HPDE6-E6E7 (cell line): ENCODE measurements around the gene RERG.
"Not testable (repeated sequence)": the region's sequence is repeated elsewhere in the genome, so short reads cannot be mapped to it uniquely, and the experiment has no call there.

Experiments used
- DNase-seq: peaks from one replicate; pipeline ENCODE4 v3.0.0; 2011; ENCODE audit warnings: missing footprints; ENCODE audit errors: extremely low spot score

The RERG gene

DNA sequence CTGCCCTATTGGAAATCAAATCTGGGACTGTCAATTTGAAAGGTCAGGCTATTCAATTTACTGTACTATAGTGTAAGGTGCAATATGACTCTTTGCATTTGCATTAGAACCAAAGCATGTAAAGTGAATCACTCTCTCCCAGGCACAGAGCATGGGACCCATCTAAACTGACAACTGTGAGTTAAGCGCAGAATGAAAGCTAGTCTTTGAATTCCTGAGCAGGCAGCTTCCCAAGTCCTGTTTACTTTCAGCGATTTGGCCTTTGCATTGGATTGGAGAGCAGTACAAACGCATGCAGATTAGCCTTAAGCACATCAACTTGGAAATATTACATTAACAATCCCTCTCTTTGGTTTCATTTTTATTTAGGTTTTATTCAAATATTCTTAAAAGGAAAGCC, 74.6 kb downstream of the RERG start:
- no peak for DNase-seq

DNA sequence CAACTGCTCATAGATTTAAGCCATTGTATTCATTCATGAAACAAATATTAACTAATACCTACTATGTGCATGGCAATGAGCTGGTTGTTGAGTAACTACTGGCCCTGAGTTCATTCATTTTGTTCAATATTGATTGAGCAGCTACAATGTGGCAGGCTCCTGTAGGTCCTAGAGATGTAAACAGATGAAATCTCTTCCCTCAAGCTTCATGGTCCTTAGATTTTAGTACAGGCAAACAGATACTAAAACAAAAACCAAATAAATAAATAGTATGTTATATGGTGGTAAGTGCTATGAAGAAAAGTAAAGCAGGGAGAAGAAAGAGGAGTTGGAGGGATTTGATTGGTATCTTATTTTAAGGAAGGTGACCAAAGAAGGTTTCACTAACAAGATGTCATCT, 77.8 kb downstream of the RERG start:
- no peak for DNase-seq

DNA sequence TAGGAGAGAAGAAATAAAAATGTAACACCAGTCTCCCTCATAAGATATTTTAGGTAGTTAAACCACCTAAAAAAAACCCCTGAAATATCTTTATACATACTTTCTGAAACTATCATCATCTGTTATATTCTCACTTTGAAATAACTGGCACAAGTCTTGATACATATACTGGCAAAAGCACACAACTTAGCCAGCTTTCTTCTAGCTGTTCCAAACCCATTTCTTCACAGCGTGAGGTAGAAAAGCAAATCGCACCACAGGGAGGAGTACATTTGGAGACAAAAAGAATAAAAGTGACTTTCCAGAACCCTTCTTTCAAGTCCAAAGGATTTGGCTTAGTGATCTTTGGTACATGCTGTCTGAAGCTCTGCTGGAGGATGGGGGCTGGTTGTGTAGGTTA, 78.5 kb downstream of the RERG start:
- no peak for DNase-seq

DNA sequence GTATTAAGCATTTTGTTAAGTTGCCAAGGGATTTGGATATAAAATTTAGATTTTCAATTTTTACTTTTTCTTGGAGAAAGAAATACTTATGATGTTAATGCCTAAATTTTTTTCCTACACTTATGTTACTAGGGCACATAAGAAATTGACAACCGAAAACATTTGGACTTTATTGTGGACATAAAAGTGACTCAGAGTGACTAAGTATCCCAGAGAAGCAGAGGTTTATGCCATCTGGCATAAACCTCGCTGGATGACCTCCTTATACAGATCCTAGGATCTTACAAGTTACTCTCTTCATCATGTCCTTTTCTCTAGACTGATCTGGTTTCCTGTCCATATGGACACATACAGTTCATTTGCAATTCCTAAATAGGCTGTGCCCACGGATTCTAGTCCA, 89.8 kb downstream of the RERG start:
- peak; percentile 15 for DNase-seq

DNA sequence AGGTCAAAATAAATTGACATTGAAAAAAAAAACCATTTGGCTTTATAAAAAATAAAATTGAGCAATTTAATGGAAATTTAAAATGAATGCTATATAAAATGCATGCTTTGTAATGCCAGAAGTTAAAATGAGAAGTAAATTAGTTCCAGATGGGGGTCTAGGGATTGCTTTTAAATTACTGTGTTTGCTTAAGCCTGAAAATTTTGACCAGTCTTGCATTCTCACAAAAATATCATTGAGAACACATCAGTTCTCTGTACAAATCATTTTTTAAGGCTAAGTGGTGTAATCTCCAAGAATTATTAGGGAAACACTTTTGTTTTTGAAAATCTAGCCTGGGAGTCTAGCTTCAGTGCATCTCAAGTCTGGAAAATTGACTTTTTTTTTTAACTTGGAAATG, 90.7 kb downstream of the RERG start:
- DNase-seq = no peak

DNA sequence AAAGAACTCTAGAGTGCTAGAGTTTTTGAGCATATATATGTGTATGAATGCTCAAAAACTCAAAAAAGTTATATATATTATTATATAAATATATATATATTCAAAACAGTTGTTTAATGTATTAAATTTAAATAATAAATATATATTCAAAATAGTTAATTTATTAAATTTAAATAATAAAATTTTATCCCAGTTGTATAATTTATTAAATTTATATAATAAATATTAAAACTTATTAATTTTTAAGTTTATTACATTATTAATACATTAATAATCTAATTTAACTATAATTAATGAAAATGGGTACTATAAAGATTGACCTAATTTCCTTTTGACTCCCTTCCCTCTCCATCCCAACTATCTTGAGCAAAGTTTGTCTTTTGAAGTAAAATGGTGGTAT, 97.8 kb downstream of the RERG start:
- DNase-seq = no peak

DNA sequence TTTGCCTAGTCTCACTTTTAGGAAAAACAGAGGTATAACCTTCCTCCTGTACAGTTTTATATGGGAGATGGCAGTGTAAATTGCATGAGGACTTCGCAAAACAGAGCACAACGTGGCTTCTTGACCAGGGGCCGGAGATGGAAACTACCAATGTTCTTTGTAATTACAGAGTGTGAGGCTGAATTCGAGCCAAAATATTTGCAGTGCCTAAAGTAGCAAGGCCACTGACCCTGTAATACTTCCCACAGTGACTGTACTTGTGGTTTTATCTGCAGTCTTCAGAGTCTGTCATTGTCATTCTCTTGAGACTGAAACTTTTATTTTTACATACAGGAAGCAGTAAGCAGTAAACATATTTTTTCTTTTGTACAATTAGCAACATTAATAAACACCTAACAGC, 98.9 kb downstream of the RERG start:
- no peak for DNase-seq

DNA sequence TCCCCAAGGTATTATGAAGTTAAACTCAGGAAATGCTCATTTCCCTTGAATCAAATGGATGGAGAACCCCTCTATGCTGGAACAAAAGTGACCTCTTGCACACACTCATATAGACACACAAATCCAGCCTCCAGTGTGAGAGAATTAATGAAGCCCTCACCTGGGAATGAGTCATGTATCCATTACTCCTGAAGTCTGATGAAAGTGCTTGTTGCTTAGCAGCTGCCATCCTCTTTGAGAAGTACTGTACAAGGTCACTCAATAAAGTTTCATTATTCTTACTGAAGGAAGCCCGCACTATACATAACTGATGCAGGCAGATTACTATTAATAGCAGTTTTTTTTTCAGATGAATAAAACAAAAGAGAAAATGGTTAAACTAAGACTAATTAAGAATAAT, 102.3 kb downstream of the RERG start:
- DNase-seq = no peak

DNA sequence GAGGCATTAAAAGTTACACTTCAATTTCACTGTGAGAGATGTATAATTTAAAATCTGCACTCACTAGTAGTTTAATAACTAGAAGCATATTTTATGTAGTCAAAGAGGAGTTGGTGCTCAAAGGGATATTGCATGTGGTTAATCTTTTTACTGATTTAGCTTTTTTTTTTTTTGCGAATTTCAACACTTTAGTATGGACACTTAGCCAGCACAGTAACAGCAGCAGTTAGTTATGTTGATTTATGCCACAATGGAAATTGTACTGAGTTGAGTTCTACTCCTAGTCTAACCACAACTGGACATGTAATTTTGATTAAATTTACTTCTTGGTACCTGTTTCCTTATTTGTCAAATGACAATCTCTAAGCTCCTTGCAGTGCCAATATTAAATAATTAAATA, 104.2 kb downstream of the RERG start:
- no peak for DNase-seq

DNA sequence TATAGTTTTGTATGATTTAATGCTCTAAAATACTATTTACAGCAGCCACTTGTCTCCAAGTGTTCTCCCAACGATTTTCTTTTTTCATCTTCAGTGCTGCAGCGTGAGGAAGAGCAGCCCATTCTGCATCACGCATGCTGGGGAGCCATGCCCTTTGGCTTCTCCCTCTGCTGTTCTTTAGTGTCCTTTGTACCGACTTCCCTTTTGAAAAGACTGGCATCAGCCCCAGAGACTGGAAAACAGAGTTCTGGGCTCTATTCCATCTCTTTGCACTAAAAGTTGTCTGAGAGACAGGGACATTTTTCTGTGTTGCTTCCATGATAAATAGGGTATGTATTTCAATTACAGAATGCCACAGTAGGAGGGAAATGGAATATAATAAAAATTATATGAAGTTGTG, 105.1 kb downstream of the RERG start:
- no peak for DNase-seq

DNA sequence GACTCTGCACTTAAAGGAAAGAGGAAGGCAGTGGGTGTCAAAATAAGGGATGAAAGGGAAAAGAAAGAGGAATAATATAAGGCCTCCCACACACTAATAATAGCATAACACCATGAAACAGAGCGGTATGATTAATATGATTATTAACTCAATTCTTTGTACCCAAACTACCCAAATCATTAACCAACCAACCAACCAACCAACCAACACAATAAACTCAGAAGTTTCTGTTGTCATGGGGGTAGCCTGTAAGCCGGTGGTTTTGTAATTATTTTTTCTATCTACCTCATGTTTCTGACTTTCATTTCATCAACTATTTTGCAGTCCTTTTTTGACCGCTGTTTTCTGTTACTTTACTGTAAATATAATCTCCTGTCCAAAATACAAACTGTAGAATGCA, 105.8 kb downstream of the RERG start:
- DNase-seq = no peak

DNA sequence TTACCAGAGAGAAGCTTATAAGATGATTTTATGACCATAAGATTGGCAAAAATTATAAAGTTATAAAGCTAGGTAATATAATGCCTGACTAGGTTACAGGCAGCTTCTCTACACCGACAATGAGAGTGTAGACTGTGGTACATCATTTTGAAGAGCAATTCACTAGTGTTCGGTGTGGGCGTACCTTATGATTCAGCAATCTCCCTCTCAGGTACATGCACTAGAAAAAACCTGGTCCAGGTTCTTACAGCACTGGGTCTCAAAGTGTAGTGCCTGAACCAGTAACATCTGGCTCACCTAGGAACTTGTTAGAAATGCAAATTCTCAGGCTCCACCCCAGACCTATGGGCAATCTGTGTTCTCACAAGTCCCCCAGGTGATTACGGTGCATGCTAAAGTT, 106.7 kb downstream of the RERG start:
- no peak for DNase-seq

DNA sequence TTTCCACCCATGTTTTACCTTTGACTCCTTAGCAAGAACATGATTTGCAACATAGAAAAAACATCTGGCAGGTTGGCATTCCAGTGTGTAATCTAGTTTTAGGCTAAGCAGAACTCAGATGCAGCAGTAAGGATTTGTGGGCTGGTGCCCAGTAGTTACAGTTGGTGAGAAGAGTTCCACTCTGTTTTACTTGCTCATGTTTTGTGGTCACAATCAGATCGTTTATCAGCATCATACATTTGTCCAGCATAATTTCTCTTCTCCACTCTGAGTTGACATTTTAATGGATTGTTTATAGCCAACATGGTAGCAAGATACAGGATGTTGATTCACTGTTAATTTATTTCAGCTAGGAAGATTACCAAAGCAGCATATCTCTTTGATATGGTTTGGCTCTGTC, 128.4 kb downstream of the RERG start:
- no peak for DNase-seq

DNA sequence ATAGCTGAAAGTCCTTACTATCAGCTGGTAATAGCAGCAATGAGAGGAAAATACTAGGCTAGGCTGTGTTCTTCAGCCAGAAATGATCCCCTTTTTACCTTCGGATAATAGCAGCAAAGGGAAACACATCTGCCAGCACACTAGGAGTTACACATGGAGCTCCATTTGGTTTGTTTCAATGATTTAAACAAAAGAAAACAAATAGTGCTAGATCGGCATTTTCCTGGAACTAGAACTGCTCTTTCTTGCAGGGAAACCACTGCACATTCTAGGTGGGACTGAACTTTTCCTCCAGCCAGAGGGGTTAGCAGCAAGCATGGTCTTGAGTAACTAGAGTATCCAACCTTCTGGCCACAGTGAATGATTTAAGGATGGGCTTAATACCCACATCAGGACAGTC, 130.8 kb downstream of the RERG start:
- DNase-seq = no peak

DNA sequence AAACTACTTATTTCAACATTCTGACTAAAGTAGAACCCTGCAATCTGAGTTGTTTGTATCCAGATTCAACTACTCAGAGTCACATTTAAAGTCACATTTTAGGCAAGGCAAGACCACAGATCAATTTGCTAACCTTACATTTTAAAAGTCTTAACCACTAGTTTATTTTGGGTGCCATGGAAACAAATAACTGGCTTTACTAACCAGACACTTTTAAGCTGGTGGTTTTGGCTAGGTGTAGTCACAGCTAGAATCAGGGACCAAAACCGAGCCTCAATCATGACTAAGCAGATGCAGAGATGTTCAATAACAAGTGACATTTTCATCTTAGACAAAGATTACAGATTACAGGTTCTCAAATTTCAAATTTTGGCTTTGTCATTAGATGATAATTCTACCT, 133.1 kb downstream of the RERG start:
- DNase-seq = no peak

DNA sequence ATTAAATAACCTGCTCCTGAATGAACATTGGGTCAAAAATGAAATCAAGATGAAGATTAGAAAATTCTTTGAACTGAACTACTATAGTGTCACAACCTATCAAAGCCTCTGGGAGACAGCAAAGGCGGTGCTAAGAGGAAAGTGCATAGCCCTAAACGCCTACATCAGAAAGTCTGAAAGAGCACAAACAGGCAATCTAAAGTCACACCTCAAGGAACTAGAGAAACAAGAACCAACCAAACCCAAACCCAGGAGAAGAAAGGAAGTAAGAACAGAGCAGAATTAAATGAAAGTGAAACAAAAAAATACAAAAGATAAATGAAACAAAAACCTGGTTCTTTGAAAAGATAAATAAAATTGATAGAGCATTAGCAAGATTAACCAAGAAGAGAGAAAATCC, 143.5 kb downstream of the RERG start:
- DNase-seq = not testable (repeated sequence)

DNA sequence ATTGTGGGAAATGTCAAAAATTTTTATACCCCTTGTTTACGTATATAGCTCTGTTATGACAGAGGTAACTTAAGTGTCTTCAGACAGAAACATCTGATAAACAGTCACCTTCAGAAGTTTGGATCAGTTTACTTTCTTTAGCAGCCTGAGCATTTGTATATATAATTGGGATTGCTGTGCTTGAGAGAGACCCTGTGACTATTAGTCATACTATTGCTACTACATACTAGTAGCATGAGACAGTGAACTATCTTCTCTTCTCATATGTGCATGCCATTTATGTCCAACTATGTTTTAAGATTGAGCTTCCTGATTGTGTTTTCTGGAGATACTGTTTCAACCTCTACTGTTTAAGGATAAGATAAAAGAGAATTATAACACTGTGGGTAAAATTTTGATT, 146.9 kb downstream of the RERG start:
- no peak for DNase-seq

DNA sequence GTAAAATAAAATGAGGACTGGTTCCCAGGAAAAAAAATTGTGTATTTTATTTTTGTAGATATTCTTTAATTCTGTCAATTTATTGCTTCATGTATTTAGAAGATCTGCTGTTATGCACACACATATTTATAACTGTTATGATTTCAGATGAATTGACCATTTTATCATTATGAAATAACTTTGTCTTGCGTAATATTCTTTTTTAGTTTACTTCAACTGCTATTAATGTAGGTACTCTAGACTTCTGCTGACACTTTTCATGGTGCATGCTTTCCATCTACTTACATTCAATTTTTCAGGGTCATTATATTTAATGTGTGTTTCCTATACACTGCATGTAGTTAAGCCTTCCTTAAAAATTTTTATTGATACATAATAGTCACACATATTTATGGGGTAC, 162.1 kb downstream of the RERG start:
- no peak for DNase-seq
